ENCODE data around the gene CENPVL1.
"Not testable (repeated sequence)": the region's sequence is repeated elsewhere in the genome, so short reads cannot be mapped to it uniquely, and the experiment has no call there.

- TF ChIP-seq TOX (CRISPR knock-in tag; IDR thresholded peaks at IDR 0.05; ENCODE audit: borderline replicate concordance); ZNF565 (CRISPR knock-in tag; conservative IDR thresholded peaks at IDR 0.05; ENCODE audit: low read depth); ZC3H10 (CRISPR knock-in tag; IDR thresholded peaks at IDR 0.05); ZFP3 (CRISPR knock-in tag; IDR thresholded peaks at IDR 0.05); ZFP30 (CRISPR knock-in tag; IDR thresholded peaks at IDR 0.05); ESRRG (CRISPR knock-in tag; IDR thresholded peaks at IDR 0.05); RARB (CRISPR knock-in tag; IDR thresholded peaks at IDR 0.05); GLIS3 (CRISPR knock-in tag; IDR thresholded peaks at IDR 0.05); ARNTL (CRISPR knock-in tag; IDR thresholded peaks at IDR 0.05; ENCODE audit: borderline replicate concordance, low read depth): not testable (repeated sequence)
Observed at GRCh38 chrX:51682720-51683062, 27.6 kb upstream of the CENPVL1 start, which contains the start of gene CENPVL2.

Measured in SK-N-SH treated with all-trans-retinoic acid at 6 μM for 48 hours (cell line).